ENCODE measurements around the gene RAPGEF4.

Gene RAPGEF4

DNA sequence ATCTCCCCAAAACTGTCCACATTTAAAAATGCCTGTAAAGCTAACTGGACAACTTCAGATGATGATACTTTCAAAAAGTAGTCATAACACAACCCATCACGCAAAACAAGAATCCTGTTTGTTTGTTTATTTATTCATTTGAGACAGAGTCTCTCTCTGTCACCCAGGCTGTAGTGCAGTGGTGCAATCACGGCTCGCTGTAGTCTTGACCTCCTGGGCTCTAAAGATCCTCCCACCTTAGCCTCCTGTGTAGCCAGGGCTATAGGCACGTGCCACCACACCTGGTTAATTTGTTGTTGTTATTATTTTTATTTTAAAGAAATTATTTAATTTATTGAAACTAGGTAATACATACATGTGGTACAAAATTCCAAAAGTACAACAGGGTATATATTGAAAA lies 94.8 kb downstream of the RAPGEF4 start:
- no peak for FAIRE-seq

DNA sequence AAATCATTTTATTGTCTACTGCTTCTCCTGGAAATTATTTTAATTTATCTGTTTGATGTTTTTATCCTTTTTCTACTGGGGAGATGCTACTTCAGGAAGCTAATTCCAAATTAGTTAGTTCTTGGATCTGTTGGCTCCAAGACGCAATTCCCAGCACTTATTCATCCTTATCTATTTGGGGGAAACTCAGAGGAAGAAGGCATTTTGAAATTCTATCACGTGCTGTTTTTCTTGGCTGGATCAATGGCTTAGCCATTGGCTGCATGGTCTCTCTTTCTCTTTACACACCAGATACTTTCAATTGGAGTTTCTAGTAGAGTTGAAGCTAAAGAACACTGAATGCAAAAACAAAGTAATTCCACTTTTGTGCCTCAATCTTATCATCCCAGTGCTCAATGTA lies 98.3 kb downstream of the RAPGEF4 start:
- FAIRE-seq = no peak

DNA sequence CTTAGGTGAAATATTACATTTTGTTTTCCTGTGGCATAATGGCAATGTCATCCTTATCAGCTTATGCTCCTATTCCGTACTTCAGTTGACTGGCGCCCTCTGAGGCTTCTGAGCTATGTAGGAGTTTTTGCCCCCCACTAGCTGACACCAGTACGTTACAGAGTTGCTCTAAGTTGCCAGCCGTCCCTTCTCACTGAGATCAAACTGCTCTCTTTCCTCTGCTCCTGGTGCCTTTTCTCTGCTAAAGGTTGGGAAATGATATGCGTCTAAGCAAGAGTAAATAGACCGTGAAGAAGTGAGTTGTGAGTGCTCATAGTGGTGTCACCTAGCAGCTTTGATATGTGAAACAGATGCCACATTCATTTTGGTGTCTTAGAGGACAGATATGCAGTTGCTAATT lies 99.2 kb downstream of the RAPGEF4 start:
- FAIRE-seq = no peak

DNA sequence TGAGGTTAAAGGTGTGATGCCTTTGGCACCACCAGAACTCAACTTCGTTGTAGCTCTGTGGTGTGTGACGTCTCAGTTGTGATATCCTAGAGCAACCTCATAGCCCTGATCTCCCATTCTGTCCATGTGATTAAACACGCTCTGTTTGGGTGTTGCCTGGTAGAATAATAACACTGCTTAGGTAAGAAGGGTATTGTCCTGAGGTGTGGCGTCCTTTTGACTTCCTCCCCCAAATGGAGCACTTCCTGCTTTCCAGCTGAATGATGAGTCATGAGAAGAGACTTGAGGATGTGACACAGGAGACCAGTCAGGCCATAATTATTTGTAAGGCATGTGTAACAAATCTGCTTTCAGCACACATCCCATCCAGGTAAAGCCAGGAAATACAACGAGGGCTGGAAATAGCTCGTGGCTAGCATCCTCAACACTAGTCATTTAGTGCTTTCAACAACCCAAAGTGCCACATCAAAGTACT lies 100.7 kb downstream of the RAPGEF4 start:
- no peak for FAIRE-seq

GRCh38 chr2:172836827-172837226 lies 101.2 kb downstream of the RAPGEF4 start:
- FAIRE-seq = no peak

DNA sequence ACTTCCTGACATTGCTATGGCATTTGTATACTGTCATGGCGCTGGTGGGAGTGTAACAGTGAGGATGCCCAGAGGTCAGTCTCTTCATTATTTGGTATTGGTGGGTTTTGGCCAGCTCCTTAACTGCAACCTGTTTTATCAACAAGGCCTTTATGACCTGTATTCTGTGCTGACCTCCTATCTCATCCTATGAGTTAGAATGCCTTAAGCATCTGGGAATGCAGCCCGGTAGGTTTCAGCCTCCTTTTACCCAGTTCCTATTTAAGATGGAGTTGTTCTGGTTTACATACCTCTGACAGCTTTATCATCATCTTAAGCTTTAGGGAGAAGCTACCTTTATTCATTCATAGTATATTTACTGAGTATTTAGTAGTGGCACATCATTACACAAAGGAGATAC lies 103.8 kb downstream of the RAPGEF4 start:
- FAIRE-seq = no peak

DNA sequence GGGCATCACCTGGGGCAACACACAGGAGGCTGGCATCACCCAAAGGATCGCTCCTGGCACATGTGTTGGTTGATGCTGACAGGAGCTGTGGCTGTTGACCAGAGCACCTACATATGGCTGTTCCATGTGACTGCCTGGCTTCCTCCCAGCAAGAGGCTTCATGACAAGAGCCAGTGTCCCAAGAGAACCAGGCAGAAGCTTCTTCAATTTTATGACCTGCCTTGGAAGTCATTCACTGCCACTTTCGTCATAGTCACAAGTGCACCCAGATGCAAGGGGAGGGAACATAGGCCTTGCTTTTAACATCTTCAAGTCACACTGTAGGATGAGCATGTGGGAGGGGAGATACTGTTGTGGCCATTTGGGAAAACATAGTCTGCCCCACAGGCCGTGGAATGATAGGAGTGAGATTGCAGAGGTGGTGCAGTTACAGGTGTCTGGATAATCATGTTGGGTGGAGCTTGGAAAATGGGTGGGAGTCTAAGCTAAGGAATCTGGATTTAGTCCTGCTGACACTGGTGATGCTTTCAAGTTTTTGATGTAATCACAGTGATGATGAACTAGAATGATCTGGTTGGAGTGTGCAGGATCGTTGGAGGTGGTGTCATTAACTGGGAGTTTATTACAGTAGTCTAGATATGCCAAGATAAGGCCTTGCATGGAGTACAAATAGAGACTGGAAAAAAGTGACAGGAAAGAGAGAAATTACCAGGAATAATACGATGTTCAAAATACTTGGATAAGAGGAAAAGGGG lies 107.0 kb downstream of the RAPGEF4 start:
- FAIRE-seq = no peak

DNA sequence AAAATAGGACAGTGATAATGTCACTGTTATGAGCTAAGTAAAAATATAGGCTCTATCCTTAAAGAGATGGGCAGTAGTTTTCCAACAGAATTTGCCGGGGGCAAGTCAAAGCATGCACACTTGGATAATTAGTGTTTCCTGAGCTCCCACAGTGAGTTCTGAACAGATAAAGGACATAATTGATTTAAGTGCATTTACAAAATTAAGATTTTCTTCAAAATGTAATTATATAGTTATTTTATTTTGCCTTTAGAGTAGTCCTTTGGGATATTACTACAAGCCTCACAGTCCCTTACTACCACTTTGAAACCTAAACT lies 107.6 kb downstream of the RAPGEF4 start:
- FAIRE-seq = no peak

DNA sequence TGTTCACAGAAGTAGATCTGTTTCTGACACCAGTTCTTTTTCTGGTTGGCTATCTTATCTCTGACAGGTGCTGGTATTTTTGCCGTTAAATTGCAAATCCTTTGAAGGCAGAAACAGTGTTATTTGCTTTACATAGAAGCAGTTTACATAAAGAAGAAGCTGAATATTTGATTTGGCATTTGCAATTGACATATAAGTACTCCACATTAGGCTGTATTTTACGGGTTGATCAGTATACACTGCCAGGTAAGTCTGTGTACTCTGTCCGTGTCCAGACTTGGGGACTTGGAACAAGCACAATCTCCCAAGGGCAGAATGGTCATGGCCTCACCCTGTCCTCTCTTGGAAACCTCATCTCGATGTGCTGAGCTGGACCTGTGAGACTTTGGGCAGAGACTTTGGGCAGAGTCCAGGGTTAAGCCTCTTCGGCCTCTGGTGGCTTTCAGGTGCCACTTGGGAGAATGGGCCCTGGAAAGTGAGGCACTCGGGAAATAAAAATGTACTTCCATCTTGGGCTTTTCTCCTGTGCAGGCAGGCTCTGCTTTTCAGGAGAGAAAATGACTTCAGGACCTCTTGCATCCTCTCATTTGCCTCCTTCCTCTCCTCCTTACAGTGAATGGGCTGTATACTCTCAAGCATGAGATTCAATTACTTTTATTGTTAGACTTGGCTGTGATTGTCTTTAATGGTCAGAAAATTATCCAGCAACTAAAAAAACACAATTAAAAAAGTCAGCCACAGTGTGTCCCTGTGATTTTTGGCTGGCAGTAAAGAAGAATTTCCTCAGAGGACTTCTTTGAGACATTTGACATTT lies 108.5 kb downstream of the RAPGEF4 start:
- FAIRE-seq = no peak

DNA sequence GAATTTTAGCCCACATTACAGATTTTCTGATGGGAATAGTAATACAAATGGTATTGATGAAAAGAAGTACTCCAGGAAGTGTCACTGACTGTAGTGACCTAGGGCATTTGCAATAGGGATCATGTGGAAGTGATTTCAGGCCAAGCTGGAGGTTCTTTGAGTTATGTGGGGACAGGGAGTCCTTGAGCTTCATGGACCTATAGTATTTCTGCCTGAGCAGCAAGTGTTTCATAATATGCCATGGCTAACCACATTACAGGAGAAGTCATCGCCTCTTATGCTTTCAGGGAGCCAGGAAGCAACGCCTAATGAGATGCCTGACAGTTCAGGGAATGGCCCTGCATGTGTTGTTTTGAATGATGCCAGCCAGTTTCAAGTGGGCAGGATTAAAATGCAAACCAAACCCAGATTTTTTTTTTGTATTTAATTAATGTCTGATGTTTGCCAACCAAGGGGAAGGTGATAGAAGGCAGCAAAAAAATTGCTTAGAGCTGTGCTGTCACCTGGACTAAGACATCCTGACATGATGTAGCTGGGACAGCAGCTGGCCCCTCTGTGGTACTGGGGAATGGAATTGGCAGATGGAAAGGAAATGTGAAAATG lies 109.5 kb downstream of the RAPGEF4 start:
- no peak for FAIRE-seq

GRCh38 chr2:172846551-172846950 lies 110.9 kb downstream of the RAPGEF4 start:
- FAIRE-seq = no peak

DNA sequence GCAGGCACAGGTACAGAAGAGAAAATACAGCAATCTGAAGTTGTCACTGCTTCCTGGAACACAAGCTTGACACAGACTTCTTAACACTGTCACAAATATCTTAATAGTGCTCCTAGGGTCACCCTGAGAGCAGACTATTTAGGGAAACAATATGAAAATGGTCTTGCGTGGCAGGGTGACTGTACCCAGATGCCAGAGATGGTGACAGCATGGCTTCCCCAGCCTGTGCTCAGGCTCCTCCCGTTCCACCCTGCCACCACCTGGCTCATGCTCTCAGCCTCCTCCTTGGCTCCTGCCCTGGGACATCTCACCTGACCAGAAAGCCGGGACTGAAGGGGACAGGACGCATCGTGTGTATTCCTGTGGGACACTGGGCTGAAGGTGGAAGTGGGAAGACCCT lies 111.5 kb downstream of the RAPGEF4 start:
- FAIRE-seq = no peak

- no peak for FAIRE-seq
Observed at GRCh38 chr2:172848519-172848918, 112.9 kb downstream of the RAPGEF4 start.

DNA sequence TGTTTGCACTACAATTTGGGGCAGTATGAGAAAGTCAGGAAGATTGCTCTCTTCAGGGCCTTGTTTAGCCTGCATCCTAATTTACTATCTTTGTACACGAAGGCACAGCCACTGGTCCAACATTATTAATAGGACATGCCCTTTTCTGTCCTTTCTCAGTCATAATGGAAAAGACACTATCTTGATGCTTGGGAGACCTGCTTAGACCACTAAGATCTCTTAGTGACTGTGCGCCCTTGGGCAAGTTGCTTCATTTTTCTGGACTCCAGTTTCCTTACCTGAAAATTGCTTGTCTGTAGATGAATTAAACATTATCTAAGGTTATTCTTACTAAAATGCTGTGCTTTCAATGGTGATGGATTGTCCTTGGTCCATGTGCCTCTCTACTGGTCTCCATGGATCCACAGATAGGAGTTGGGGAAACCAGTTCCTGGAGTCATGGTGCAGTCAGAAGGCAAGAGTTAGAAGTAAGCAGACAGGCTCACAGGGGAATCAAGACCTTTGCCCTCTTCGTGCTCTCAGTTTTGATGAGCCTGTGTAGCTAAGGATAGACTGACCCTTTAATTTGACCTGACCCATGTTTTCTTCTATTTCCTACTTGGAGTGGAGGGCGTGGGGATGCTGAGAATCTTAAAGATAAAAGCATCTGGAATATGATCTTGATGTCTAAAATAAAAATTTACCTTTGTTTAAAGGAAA lies 114.0 kb downstream of the RAPGEF4 start:
- no peak for FAIRE-seq

DNA sequence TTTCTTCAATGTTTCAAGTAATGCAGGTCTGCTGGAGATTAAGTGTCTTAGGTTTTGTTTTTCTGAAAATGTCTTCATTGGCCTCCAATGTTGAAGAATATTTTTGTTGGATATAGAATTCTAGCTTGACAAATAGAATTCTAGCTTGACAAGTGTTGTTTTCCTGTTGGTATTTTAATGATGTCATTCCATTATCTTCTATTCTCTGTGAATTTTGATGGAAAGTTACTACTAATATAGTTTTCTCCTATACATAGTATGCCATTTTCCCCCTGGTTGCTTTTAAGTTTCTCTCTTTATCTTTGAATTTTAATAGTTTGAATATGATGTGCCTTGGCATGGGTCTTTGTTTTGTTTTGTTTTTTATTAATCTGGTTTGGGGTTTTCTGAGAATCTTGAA lies 119.9 kb downstream of the RAPGEF4 start:
- no peak for FAIRE-seq

DNA sequence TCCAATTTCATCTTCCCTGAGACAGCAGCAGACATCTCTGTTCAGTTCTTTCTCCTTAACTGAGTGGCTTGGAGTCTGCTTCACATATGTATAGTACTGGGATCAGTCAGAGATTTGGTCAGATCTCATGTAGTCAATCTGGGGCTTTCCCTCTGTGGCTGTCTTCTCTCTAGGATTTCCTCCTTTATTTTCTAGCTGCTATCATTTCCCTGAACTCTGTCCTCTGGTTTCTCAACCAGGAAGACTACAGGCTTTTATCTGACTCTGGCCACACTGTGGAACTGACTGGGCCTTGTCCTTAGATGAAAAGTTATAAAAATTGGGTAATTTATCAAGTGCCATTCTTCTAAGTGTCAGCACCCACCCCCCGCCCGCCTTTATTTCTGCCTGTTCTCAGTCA lies 121.0 kb downstream of the RAPGEF4 start:
- no peak for FAIRE-seq

DNA sequence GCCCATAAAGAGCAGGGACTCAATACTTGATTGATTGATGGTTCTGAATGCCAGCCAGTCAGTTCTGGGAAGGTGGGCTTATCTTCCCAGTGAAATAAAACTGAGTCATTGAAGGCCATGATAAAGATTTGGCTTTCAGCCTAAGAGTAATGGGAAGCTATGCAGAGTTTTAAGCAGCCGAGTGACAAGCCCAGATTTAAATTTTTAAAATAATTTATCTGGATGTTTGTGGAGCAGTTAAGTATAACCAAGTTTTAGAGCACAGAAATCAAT lies 122.8 kb downstream of the RAPGEF4 start:
- FAIRE-seq = no peak

GRCh38 chr2:172859581-172860335 lies 124.1 kb downstream of the RAPGEF4 start:
- no peak for FAIRE-seq

GRCh38 chr2:172860336-172860707 lies 124.7 kb downstream of the RAPGEF4 start:
- no peak for FAIRE-seq

- FAIRE-seq = no peak
Observed at GRCh38 chr2:172861098-172861497, 125.5 kb downstream of the RAPGEF4 start.

GRCh38 chr2:172861656-172862476 lies 126.2 kb downstream of the RAPGEF4 start:
- FAIRE-seq = no peak

- no peak for FAIRE-seq
Observed at GRCh38 chr2:172863341-172863740, 127.7 kb downstream of the RAPGEF4 start.
